Adipocyte (in vitro differentiated cells): Measurements from ENCODE around the gene ATF7.

Source experiments
- DNase-seq: peaks from one replicate; pipeline ENCODE4 v3.0.0-alpha.2; 2015; ENCODE audit warnings: low read depth
- H3K27me3 ChIP-seq: replicated peaks from 2 replicates; pipeline ENCODE4 v1.7.0; 2013; ENCODE audit warnings: mild to moderate bottlenecking, low read length, moderate library complexity; ENCODE audit not compliant: control insufficient read depth, insufficient read depth
- H3K36me3 ChIP-seq: 2 replicates; pipeline ENCODE4 v1.7.0; 2013; ENCODE audit warnings: low read length, mild to moderate bottlenecking, moderate library complexity; ENCODE audit not compliant: control insufficient read depth, insufficient read depth, severe bottlenecking
- H3K4me1 ChIP-seq: 2 replicates; pipeline ENCODE4 v1.7.0; 2013; ENCODE audit warnings: mild to moderate bottlenecking, low read length, moderate library complexity; ENCODE audit not compliant: control insufficient read depth, insufficient read depth
- H3K4me3 ChIP-seq: 2 replicates; pipeline ENCODE4 v1.7.0; 2013; ENCODE audit warnings: mild to moderate bottlenecking, low read length, moderate library complexity
- H3K9ac ChIP-seq: 2 replicates; pipeline ENCODE4 v1.7.0; 2013; ENCODE audit warnings: mild to moderate bottlenecking, low read length, moderate library complexity
- H3K9me3 ChIP-seq: 2 replicates; pipeline ENCODE4 v1.7.0; 2013; ENCODE audit warnings: mild to moderate bottlenecking, low read length, moderate library complexity; ENCODE audit not compliant: control insufficient read depth

The ATF7 gene

DNA sequence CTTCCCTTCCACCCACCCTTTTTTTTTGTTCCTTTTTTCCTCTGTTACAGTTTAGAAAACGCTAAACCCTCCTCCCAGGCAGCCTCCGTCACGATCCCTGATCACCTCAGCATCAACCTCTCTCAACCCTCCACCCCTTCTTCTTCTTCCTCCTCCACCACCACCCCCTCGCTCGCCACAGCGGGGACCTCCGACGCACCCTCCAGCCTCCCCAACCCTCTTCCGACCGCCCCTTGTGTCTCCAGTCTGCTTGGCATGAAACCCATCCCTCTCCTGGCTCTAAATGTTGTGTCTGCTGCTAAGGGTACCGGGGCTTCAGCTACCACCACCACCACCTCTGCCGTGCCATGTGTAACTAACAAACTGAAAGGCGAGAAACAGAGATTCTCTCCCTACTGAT, 151.4 kb downstream of the ATF7 start:
- peak overlapping the region; percentile 30 for H3K9ac ChIP-seq
- no peaks in the 10 kb centered on the region for H3K9me3 ChIP-seq
- peaks cover 75% of the 10 kb centered on the region for H3K4me1 ChIP-seq
- H3K27me3 ChIP-seq: no peaks in the 10 kb centered on the region
- DNase-seq: no peak
- no peak overlapping the region for H3K4me3 ChIP-seq
- H3K36me3 ChIP-seq: peaks cover 94% of the 10 kb centered on the region

DNA sequence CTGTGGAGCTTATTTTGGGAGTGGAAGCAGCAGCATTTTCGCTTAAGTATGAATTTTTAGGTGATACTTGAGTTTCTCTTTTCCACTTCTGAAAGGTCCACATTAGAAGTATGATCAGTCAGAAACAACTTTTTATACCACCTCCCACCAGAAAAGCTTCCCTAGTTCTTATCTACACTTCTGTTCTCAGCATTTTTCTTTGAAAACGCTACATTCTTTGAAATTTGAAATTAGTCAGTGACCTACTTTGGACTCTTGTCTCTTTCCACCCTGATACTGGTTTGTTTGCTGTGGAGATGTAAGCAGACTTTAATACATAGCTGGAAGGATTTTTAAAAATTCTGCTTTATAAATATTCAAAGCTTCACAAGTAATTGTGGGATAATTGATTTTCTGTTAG, 152.1 kb downstream of the ATF7 start:
- Histone ChIP-seq H3K4me1 (peaks cover 68% of the 10 kb centered on the region), H3K4me3 (no peak overlapping the region), H3K36me3 (peaks cover 94% of the 10 kb centered on the region), H3K9ac (peak overlapping the region; percentile 19), H3K27me3 (no peaks in the 10 kb centered on the region), H3K9me3 (no peaks in the 10 kb centered on the region)
- no peak for DNase-seq

DNA sequence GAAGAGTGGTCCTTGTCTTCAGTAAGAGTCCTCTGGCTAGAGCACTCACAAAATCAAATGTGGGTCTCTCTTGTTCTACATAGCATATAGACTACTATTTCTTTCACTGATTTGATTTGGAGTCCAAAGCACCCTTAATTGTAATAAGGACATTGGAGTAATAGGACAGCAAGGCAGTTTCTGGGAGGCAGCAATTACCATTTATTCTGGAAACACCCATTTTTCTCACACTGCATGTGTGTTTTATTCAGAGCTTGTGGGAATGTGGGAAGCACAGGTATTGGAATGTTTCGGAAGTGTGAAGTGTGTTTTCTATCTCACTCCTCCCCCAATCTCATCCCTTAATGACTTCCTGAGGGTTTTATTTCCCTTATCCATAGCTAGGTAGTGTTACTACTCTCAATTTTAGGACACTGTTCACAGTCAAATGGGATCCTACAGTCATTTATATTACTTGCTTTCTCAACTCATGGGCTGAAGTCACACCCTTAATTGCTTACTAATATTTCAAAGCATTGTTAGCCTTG, 154.1 kb downstream of the ATF7 start:
- Histone ChIP-seq H3K4me1 (peaks cover 52% of the 10 kb centered on the region), H3K36me3 (peaks cover 97% of the 10 kb centered on the region), H3K9ac (peak overlapping the region; percentile 16), H3K27me3 (no peaks in the 10 kb centered on the region), H3K4me3 (no peak overlapping the region), H3K9me3 (no peaks in the 10 kb centered on the region)
- DNase-seq: no peak

DNA sequence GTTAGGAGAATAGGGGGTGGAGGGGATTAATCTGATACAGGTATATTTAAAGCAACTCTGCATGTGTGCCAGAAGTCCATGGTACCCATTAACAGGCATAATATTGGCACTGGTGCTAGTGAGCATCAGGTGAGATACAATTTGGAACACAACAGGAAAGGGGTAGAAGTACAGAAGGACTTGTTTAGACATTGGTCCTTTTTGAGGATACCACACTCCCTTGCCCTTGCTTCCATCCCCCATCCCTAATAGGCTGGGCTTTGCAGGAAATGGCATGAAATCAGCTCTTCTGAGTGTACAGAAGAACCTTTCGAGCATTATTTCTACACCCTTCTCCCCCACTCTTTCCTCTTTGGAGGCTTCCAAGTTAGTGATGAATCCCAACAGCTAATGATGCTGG, 157.9 kb downstream of the ATF7 start:
- Histone ChIP-seq H3K9ac (no peak overlapping the region), H3K9me3 (no peaks in the 10 kb centered on the region), H3K4me1 (peaks cover 46% of the 10 kb centered on the region), H3K4me3 (no peak overlapping the region), H3K27me3 (no peaks in the 10 kb centered on the region), H3K36me3 (peaks cover 96% of the 10 kb centered on the region)
- no peak for DNase-seq

- H3K9me3 ChIP-seq: no peaks in the 10 kb centered on the region
- no peak overlapping the region for H3K4me3 ChIP-seq
- peaks cover 44% of the 10 kb centered on the region for H3K4me1 ChIP-seq
- peaks cover 98% of the 10 kb centered on the region for H3K36me3 ChIP-seq
- H3K9ac ChIP-seq: no peak overlapping the region
- DNase-seq: no peak
- H3K27me3 ChIP-seq: no peaks in the 10 kb centered on the region
These were observed 158.3 kb downstream of the ATF7 start for GRCh38 chr12:53467880-53468279.

- peaks cover 98% of the 10 kb centered on the region for H3K36me3 ChIP-seq
- no peaks in the 10 kb centered on the region for H3K27me3 ChIP-seq
- H3K4me3 ChIP-seq: no peak overlapping the region
- H3K9me3 ChIP-seq: no peaks in the 10 kb centered on the region
- peaks cover 36% of the 10 kb centered on the region for H3K4me1 ChIP-seq
- no peak for DNase-seq
- H3K9ac ChIP-seq: no peak overlapping the region
These were observed 159.1 kb downstream of the ATF7 start for GRCh38 chr12:53467082-53467481.

DNA sequence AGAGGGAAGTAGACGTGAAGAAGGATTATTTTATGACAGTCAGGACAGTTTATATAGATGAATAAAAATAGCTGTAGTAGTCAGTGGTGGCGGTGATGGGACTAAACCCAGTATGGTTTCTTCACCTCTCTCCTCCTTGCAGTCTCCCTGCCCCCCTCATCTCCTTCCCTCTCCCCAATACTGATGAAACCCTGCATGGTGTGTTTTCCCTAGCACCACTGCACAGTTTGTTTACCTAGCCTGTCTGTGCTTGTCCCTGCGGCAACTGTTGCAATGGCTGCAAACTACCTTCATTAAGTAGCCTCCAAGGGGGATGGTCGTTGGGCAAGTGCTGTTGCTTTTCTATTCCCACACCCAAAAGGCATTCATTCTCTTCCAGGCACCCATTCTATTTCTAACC, 159.5 kb downstream of the ATF7 start:
- no peak overlapping the region for H3K4me3 ChIP-seq
- peak overlapping the region; percentile 44 for H3K9ac ChIP-seq
- H3K27me3 ChIP-seq: no peaks in the 10 kb centered on the region
- no peak for DNase-seq
- peaks cover 98% of the 10 kb centered on the region for H3K36me3 ChIP-seq
- H3K4me1 ChIP-seq: peaks cover 32% of the 10 kb centered on the region
- H3K9me3 ChIP-seq: no peaks in the 10 kb centered on the region

GRCh38 chr12:53465679-53466078, 160.5 kb downstream of the ATF7 start:
- H3K9ac ChIP-seq: peak overlapping the region; percentile 44
- peaks cover 35% of the 10 kb centered on the region for H3K4me1 ChIP-seq
- no peaks in the 10 kb centered on the region for H3K9me3 ChIP-seq
- DNase-seq: no peak
- H3K4me3 ChIP-seq: no peak overlapping the region
- H3K36me3 ChIP-seq: peaks cover 99% of the 10 kb centered on the region
- no peaks in the 10 kb centered on the region for H3K27me3 ChIP-seq

DNA sequence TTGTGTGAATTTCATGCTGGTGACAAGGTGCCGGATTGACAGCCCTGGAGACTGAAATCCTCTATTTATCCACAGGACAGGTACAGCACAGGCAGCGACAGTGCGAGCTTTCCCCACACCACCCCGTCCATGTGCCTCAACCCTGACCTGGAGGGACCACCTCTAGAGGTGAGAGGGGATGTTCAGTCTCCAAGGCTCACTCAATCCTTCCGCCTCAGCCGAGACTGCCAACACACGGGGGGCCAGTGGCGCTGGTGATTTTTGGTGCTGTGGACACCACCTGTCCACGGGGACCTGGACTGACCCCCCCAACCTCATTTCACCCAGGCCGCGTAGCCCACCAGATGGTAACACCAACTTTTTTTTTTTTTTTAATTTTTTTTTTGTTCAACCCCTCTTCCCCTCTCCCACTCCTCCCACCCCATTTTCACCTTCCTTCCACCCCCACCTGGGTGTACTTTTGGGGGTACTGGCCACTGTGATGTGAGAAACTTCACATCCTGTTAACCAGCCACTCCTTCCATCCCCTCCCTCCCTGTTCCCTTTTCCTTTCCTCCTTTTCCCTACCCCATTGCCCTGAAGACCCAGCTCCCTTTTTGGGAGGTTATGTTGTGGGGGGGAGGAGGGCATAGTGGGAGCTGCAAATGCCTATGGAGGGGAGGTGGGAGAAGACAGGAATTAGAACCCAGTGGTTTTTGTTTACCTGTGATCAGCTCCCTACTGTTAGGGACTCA, 161.3 kb downstream of the ATF7 start:
- no peaks in the 10 kb centered on the region for H3K9me3 ChIP-seq
- no peak overlapping the region for H3K4me3 ChIP-seq
- peaks cover 40% of the 10 kb centered on the region for H3K4me1 ChIP-seq
- peak overlapping the region; percentile 44 for H3K9ac ChIP-seq
- no peaks in the 10 kb centered on the region for H3K27me3 ChIP-seq
- H3K36me3 ChIP-seq: peaks cover 99% of the 10 kb centered on the region
- no peak for DNase-seq

DNA sequence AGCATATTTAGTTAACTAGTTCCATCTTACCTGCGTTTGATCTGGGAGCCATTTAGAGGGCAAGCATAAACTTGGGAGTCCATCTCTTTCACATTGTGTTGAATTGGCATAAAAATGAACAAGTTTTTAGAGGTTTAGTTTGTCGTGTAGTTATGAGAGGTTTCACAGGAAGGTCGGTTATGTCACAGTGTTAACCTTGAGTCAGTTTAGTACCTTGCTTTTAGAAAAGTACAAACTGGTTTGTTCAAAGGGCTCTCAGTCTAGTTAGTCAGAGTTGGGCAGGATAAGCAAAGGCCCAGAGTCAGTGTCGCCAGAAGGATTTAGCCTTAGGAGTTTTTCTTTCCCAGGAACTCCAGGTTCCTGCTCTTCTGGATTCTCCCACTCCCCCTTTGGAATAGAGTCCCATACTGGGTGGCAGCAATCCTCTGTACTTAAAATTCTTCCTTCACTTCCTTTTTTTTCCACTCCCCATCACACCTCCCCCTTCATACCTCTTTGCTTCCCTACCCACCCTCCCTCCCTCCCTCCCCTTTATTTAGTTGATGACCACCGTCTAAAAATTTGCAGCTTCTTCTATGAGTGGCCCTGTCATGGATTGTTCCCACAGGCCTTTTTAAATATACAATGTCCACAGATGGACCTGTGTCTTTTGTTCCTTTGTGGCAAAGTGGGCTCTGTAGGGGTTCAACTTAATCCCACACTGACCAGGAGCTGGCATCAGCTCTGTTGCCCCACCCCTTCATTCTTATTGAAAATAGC, 162.2 kb downstream of the ATF7 start:
- DNase-seq: no peak
- no peaks in the 10 kb centered on the region for H3K9me3 ChIP-seq
- H3K4me1 ChIP-seq: peaks cover 40% of the 10 kb centered on the region
- H3K27me3 ChIP-seq: no peaks in the 10 kb centered on the region
- peaks cover 99% of the 10 kb centered on the region for H3K36me3 ChIP-seq
- no peak overlapping the region for H3K4me3 ChIP-seq
- H3K9ac ChIP-seq: peak overlapping the region; percentile 16

DNA sequence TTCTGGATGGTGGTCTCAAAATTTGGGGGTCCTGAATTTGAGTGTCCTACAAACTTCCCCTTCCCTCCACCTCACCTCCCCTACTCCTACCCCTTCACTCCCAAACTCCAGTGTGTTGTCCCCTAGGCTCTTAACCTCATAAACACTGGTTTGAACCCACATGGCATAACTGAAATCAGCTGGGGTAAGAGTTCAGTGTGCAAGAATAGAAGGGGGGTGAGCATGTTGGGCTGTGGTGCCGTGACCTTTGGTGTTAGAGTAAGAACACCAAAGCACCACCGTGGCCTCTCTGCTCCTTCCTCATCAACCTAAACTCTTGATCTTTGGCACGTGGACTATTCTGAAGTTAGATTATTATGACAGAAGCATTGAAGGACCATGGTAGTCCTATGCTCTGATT, 163.2 kb downstream of the ATF7 start:
- peaks cover 40% of the 10 kb centered on the region for H3K4me1 ChIP-seq

More for the DNA sequence above, 163.2 kb downstream of the ATF7 start:
- H3K9ac ChIP-seq: peak overlapping the region; percentile 18
- H3K36me3 ChIP-seq: peaks cover 99% of the 10 kb centered on the region
- no peak overlapping the region for H3K4me3 ChIP-seq
- no peaks in the 10 kb centered on the region for H3K27me3 ChIP-seq
- DNase-seq: no peak
- no peaks in the 10 kb centered on the region for H3K9me3 ChIP-seq
